NCI-H2081 (cell line): ENCODE data around the gene PRKCG.
"Not testable (repeated sequence)": the region's sequence is repeated elsewhere in the genome, so short reads cannot be mapped to it uniquely, and the experiment has no call there.

Source experiments
- DNase-seq, 2 experiments: peaks; one replicate each; lab custom pipeline; 2025; lab: John Stamatoyannopoulos, UW

The PRKCG gene

GRCh38 chr19:53944933-53945332 lies 62.9 kb downstream of the PRKCG start:
- DNase-seq = no peak

GRCh38 chr19:53945441-53945840 lies 63.4 kb downstream of the PRKCG start:
- no peak for DNase-seq

- no peak for DNase-seq
Observed at GRCh38 chr19:53945998-53946397, 64.0 kb downstream of the PRKCG start.

- no peak for DNase-seq
Observed at GRCh38 chr19:53947624-53948023, 65.6 kb downstream of the PRKCG start.

- not testable (repeated sequence) for DNase-seq
Observed at GRCh38 chr19:53948611-53949010, 66.6 kb downstream of the PRKCG start.

GRCh38 chr19:53951436-53951835 lies 69.4 kb downstream of the PRKCG start:
- DNase-seq = no peak

- DNase-seq = no peak
Observed at GRCh38 chr19:53951947-53952346, 70.0 kb downstream of the PRKCG start.

- no peak for DNase-seq
Observed at GRCh38 chr19:53953383-53953782, 71.4 kb downstream of the PRKCG start.
